OCI-LY1 (cell line): ENCODE measurements around the gene PVALEF.

Source experiments
- H2AFZ ChIP-seq: fragments of 200-600 bp; sonication (generic), shearing (Covaris generic); 2 replicates; pipeline ENCODE4 v1.6.0; 2014; ENCODE audit warnings: antibody characterized with exemption, mild to moderate bottlenecking, low read length
- H3F3A ChIP-seq: fragments of 200-600 bp; sonication (generic), shearing (Covaris generic); 2 replicates; pipeline ENCODE4 v1.6.0; 2014; ENCODE audit warnings: mild to moderate bottlenecking, antibody characterized with exemption, low read length, moderate library complexity; ENCODE audit not compliant: insufficient read depth
- H3K27ac ChIP-seq: fragments of 200-600 bp; sonication (generic); 2 replicates; pipeline ENCODE4 v1.5.1; 2014; ENCODE audit warnings: low read length, mixed run types, mild to moderate bottlenecking, low read depth; ENCODE audit not compliant: poor library complexity, severe bottlenecking
- H3K27me3 ChIP-seq: fragments of 200-600 bp; sonication (generic); 2 replicates; pipeline ENCODE4 v1.6.0; 2014; ENCODE audit warnings: antibody characterized with exemption, mild to moderate bottlenecking, low read length, moderate library complexity; ENCODE audit not compliant: insufficient read depth
- H3K36me3 ChIP-seq: fragments of 200-600 bp; sonication (generic); 2 replicates; pipeline ENCODE4 v1.6.1; 2014; ENCODE audit warnings: mild to moderate bottlenecking, antibody characterized with exemption, low read length, moderate library complexity, mixed read lengths; ENCODE audit not compliant: insufficient read depth
- H3K4me1 ChIP-seq: fragments of 200-600 bp; sonication (generic); 2 replicates; pipeline ENCODE4 v1.5.1; 2014; ENCODE audit warnings: mild to moderate bottlenecking, low read length, moderate library complexity; ENCODE audit not compliant: insufficient read depth, severe bottlenecking
- H3K4me2 ChIP-seq: fragments of 200-600 bp; sonication (generic), shearing (Covaris generic); 2 replicates; pipeline ENCODE4 v1.6.1; 2014; ENCODE audit warnings: low read length
- H3K4me3 ChIP-seq: fragments of 200-600 bp; sonication (generic); 2 replicates; pipeline ENCODE4 v1.5.1; 2014; ENCODE audit warnings: low read length, low read depth, mild to moderate bottlenecking, mixed read lengths; ENCODE audit not compliant: poor library complexity, severe bottlenecking
- H3K79me2 ChIP-seq: fragments of 200-600 bp; shearing (Covaris generic); 2 replicates; pipeline ENCODE4 v1.6.1; 2016; ENCODE audit warnings: mixed run types, low read length, mixed read lengths; ENCODE audit not compliant: insufficient read depth
- H3K9ac ChIP-seq: fragments of 200-600 bp; sonication (generic), shearing (Covaris generic); 2 replicates; pipeline ENCODE4 v1.6.1; 2014; ENCODE audit warnings: mild to moderate bottlenecking, low read length, mixed read lengths
- H3K9me2 ChIP-seq: fragments of 200-600 bp; sonication (generic), shearing (Covaris generic); 2 replicates; pipeline ENCODE4 v1.6.1; 2014; ENCODE audit warnings: low read depth, mild to moderate bottlenecking, low read length, mixed read lengths
- H3K9me3 ChIP-seq: fragments of 200-600 bp; shearing (Covaris generic); 2 replicates; pipeline ENCODE4 v1.6.1; 2014; ENCODE audit warnings: low read length, mixed read lengths
- H4K20me1 ChIP-seq: fragments of 200-600 bp; sonication (generic), shearing (Covaris generic); 2 replicates; pipeline ENCODE4 v1.6.0; 2016; ENCODE audit warnings: mild to moderate bottlenecking, low read length; ENCODE audit not compliant: insufficient read depth
- CTCF ChIP-seq: fragments of 200-600 bp; sonication (generic), shearing (Covaris generic); IDR thresholded peaks from 2 replicates; pipeline ENCODE4 v1.5.1; 2017; ENCODE audit warnings: mild to moderate bottlenecking, antibody characterized with exemption, low read length, moderate library complexity, mixed read lengths
- EZH2 ChIP-seq: fragments of 200-600 bp; sonication (generic), shearing (Covaris generic); IDR thresholded peaks from 2 replicates; pipeline ENCODE4 v1.8.0; 2017; ENCODE audit warnings: borderline replicate concordance, mixed run types, mild to moderate bottlenecking, antibody characterized with exemption, low read length, moderate library complexity, mixed read lengths

PVALEF gene

DNA sequence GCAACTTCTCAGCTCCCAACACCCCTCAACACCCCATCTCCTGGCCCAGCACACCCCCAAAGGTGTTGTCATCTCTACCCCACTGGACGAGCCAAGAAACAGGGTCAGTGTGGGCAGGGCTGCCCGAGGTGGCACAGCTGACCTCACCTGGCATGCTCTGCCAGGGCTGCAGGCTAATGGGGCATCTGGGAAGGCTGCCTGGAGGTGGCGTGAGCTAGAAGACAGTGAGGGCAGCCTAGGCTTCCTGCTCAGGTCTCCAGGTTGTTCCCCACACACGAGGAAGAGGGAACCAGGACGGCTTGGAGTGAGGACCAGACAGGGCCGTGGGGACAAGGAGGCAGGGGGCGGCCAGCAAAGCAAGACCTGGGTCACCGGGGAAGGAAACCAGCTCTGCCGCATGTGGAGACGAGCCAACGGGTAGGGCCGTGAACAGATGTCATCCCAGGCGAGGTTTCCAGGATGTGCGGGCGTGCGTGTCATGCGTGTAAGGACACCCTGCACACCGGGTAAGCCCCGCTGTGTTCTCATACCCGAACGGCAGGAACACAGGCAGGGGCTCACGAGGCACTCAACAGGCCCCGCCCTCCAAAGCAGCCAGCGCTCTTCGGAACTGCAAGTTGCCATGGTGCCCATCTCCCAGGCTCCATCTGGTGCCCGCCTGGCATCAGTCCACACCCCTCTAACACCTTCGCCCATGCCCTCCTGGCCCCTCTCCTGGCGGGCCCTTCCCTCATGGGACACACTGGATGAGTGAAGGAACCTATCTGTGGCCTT, 29.6 kb upstream of the PVALEF start:
- no peaks in the 10 kb centered on the region for H3K79me2 ChIP-seq
- TF ChIP-seq CTCF (no peak), EZH2 (no peak)
- H3K4me3 ChIP-seq: no peak overlapping the region
- H3F3A ChIP-seq: no peaks in the 10 kb centered on the region
- no peaks in the 10 kb centered on the region for H3K9me3 ChIP-seq
- no peaks in the 10 kb centered on the region for H4K20me1 ChIP-seq
- H3K4me2 ChIP-seq: no peak overlapping the region
- no peaks in the 10 kb centered on the region for H3K27me3 ChIP-seq
- no peak overlapping the region for H3K27ac ChIP-seq
- no peak overlapping the region for H2AFZ ChIP-seq
- no peaks in the 10 kb centered on the region for H3K9me2 ChIP-seq
- no peak overlapping the region for H3K9ac ChIP-seq
- H3K36me3 ChIP-seq: no peaks in the 10 kb centered on the region
- H3K4me1 ChIP-seq: no peaks in the 10 kb centered on the region

GRCh38 chr17:81136366-81136765, 28.9 kb upstream of the PVALEF start:
- no peak overlapping the region for H3K9ac ChIP-seq
- no peaks in the 10 kb centered on the region for H4K20me1 ChIP-seq
- H3F3A ChIP-seq: no peaks in the 10 kb centered on the region
- no peaks in the 10 kb centered on the region for H3K4me1 ChIP-seq
- no peak overlapping the region for H3K27ac ChIP-seq
- H3K4me3 ChIP-seq: no peak overlapping the region
- no peak for TF ChIP-seq EZH2
- TF ChIP-seq CTCF: no peak
- no peak overlapping the region for H3K4me2 ChIP-seq
- no peaks in the 10 kb centered on the region for H3K79me2 ChIP-seq
- no peaks in the 10 kb centered on the region for H3K27me3 ChIP-seq
- no peak overlapping the region for H2AFZ ChIP-seq
- H3K9me2 ChIP-seq: no peaks in the 10 kb centered on the region
- no peaks in the 10 kb centered on the region for H3K9me3 ChIP-seq
- no peaks in the 10 kb centered on the region for H3K36me3 ChIP-seq

GRCh38 chr17:81137248-81137647, 28.1 kb upstream of the PVALEF start:
- no peak overlapping the region for H3K4me2 ChIP-seq
- no peaks in the 10 kb centered on the region for H3K9me3 ChIP-seq
- H3F3A ChIP-seq: no peaks in the 10 kb centered on the region
- no peaks in the 10 kb centered on the region for H3K27me3 ChIP-seq
- no peak overlapping the region for H3K27ac ChIP-seq
- H3K4me3 ChIP-seq: no peak overlapping the region
- no peak overlapping the region for H3K9ac ChIP-seq
- no peaks in the 10 kb centered on the region for H4K20me1 ChIP-seq
- TF ChIP-seq EZH2 (no peak), CTCF (no peak)
- no peaks in the 10 kb centered on the region for H3K4me1 ChIP-seq
- no peaks in the 10 kb centered on the region for H3K79me2 ChIP-seq
- H3K9me2 ChIP-seq: no peaks in the 10 kb centered on the region
- no peaks in the 10 kb centered on the region for H3K36me3 ChIP-seq
- H2AFZ ChIP-seq: no peak overlapping the region
